PC-3 (cell line): ENCODE data around the gene ZNF814.
"Not testable (repeated sequence)": the region's sequence is repeated elsewhere in the genome, so short reads cannot be mapped to it uniquely, and the experiment has no call there.

Source experiments
- CTCF ChIP-seq: fragments of 300-600 bp; sonication (generic); conservative IDR thresholded peaks from 2 replicates; pipeline ENCODE4 v1.5.1; 2017; ENCODE audit warnings: antibody characterized with exemption, low read depth, mild to moderate bottlenecking, low read length
- EZH2 ChIP-seq: fragments of 300-600 bp; sonication (generic); IDR thresholded peaks from one replicate; pipeline ENCODE4 v1.6.1; 2017; ENCODE audit warnings: antibody characterized with exemption, mild to moderate bottlenecking, low read length; ENCODE audit not compliant: unreplicated experiment
- EZH2phosphoT487 ChIP-seq: fragments of 300-600 bp; sonication (generic); IDR thresholded peaks from 2 replicates; pipeline ENCODE4 v1.6.1; 2018; ENCODE audit warnings: mild to moderate bottlenecking, antibody characterized with exemption, low read length, borderline replicate concordance

DNA sequence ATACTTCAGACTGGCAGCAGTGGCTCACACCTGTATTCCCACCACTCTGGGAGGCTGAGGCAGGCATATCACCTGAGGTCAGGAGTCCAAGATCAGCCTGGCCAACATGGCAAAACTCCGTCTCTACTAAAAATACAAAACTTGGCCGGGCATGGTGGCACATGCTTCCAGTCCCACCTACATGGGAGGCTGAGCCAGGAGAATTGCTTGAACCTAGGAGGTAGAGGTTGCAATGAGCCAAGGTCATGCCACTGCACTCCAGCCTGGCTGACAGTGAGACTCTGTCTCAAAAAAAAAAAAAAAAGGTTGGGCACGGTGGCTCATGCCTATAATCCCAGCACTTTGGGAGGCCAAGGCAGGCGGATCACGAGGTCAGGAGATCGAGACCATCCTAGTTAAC lies 19.2 kb downstream of the ZNF814 start:
- not testable (repeated sequence) for TF ChIP-seq EZH2phosphoT487, CTCF, EZH2
